Effector memory CD4-positive, alpha-beta T cell (primary cell): Measurements from ENCODE around the gene EXD3.
"Not testable (repeated sequence)": the region's sequence is repeated elsewhere in the genome, so short reads cannot be mapped to it uniquely, and the experiment has no call there.

Source experiments
- DNase-seq, 3 donors: peaks; one replicate each; pipeline ENCODE4 v3.0.0-alpha.2; 2020
- H3K27ac ChIP-seq: 2 replicates; pipeline ENCODE4 v1.7.0; 2013; ENCODE audit warnings: mild to moderate bottlenecking, low read length, moderate library complexity; ENCODE audit not compliant: insufficient read depth, poor library complexity, severe bottlenecking
- H3K27me3 ChIP-seq: replicated peaks from 2 replicates; pipeline ENCODE4 v1.7.0; 2013; ENCODE audit warnings: mild to moderate bottlenecking, low read length; ENCODE audit not compliant: insufficient read depth, control insufficient read depth, poor library complexity, severe bottlenecking
- H3K36me3 ChIP-seq: 2 replicates; pipeline ENCODE4 v1.7.0; 2013; ENCODE audit warnings: mild to moderate bottlenecking, low read length, moderate library complexity; ENCODE audit not compliant: control insufficient read depth, insufficient read depth
- H3K4me1 ChIP-seq: 2 replicates; pipeline ENCODE4 v1.7.0; 2013; ENCODE audit warnings: low read length, mild to moderate bottlenecking; ENCODE audit not compliant: control insufficient read depth, insufficient read depth, poor library complexity, severe bottlenecking
- H3K4me3 ChIP-seq: 2 replicates; pipeline ENCODE4 v1.7.0; 2013; ENCODE audit warnings: low read length, low read depth, mild to moderate bottlenecking; ENCODE audit not compliant: insufficient read depth, poor library complexity, severe bottlenecking
- H3K9me3 ChIP-seq: 2 replicates; pipeline ENCODE4 v1.7.0; 2013; ENCODE audit warnings: mild to moderate bottlenecking, low read length, moderate library complexity; ENCODE audit not compliant: control insufficient read depth

The EXD3 gene

GRCh38 chr9:137410236-137410890 lies 12.6 kb downstream of the EXD3 start:
- not testable (repeated sequence) for H3K4me3 ChIP-seq, H3K9me3 ChIP-seq, H3K27me3 ChIP-seq, DNase-seq, H3K27ac ChIP-seq, H3K36me3 ChIP-seq
- H3K4me1 ChIP-seq, result peaks cover 29% of the 10 kb centered on the region

- no peaks in the 10 kb centered on the region for H3K36me3 ChIP-seq
- H3K9me3 ChIP-seq, result no peaks in the 10 kb centered on the region
- H3K4me3 ChIP-seq, result no peak overlapping the region
- H3K4me1 ChIP-seq, result peaks cover 29% of the 10 kb centered on the region
- no peak overlapping the region for H3K27ac ChIP-seq
- H3K27me3 ChIP-seq, result no peaks in the 10 kb centered on the region
- DNase-seq, result no peak
These were observed 13.4 kb downstream of the EXD3 start for GRCh38 chr9:137409515-137409914.

- Histone ChIP-seq H3K9me3 (no peaks in the 10 kb centered on the region), H3K27ac (no peak overlapping the region), H3K36me3 (no peaks in the 10 kb centered on the region), H3K4me1 (peaks cover 29% of the 10 kb centered on the region), H3K27me3 (no peaks in the 10 kb centered on the region), H3K4me3 (no peak overlapping the region)
- no peak for DNase-seq
These were observed 14.1 kb downstream of the EXD3 start for GRCh38 chr9:137408651-137409405.

GRCh38 chr9:137407590-137408300 lies 15.2 kb downstream of the EXD3 start:
- DNase-seq, result no peak
- H3K36me3 ChIP-seq, result no peaks in the 10 kb centered on the region
- no peak overlapping the region for H3K4me3 ChIP-seq
- peaks cover 29% of the 10 kb centered on the region for H3K4me1 ChIP-seq
- no peaks in the 10 kb centered on the region for H3K9me3 ChIP-seq
- no peaks in the 10 kb centered on the region for H3K27me3 ChIP-seq
- no peak overlapping the region for H3K27ac ChIP-seq

GRCh38 chr9:137406876-137407589 lies 15.9 kb downstream of the EXD3 start:
- Histone ChIP-seq H3K27ac (no peak overlapping the region), H3K4me1 (peaks cover 28% of the 10 kb centered on the region), H3K27me3 (no peaks in the 10 kb centered on the region), H3K9me3 (no peaks in the 10 kb centered on the region), H3K36me3 (no peaks in the 10 kb centered on the region), H3K4me3 (no peak overlapping the region)
- peak; percentile 25 to 30 (median 27) for DNase-seq

GRCh38 chr9:137406085-137406760 lies 16.7 kb downstream of the EXD3 start:
- Histone ChIP-seq H3K9me3 (no peaks in the 10 kb centered on the region), H3K36me3 (no peaks in the 10 kb centered on the region), H3K4me3 (no peak overlapping the region), H3K27me3 (no peaks in the 10 kb centered on the region), H3K27ac (no peak overlapping the region), H3K4me1 (peaks cover 22% of the 10 kb centered on the region)
- DNase-seq, result no peak

- Histone ChIP-seq H3K4me3 (no peak overlapping the region), H3K4me1 (peaks cover 16% of the 10 kb centered on the region), H3K9me3 (no peaks in the 10 kb centered on the region), H3K27me3 (no peaks in the 10 kb centered on the region), H3K36me3 (no peaks in the 10 kb centered on the region), H3K27ac (no peak overlapping the region)
- no peak for DNase-seq
These were observed 17.3 kb downstream of the EXD3 start for GRCh38 chr9:137405677-137406081.

GRCh38 chr9:137404961-137405567 lies 17.9 kb downstream of the EXD3 start:
- DNase-seq, result no peak
- Histone ChIP-seq H3K27me3 (no peaks in the 10 kb centered on the region), H3K27ac (no peak overlapping the region), H3K4me1 (peaks cover 15% of the 10 kb centered on the region), H3K9me3 (no peaks in the 10 kb centered on the region), H3K36me3 (no peaks in the 10 kb centered on the region), H3K4me3 (no peak overlapping the region)

- Histone ChIP-seq H3K27me3 (no peaks in the 10 kb centered on the region), H3K36me3 (no peaks in the 10 kb centered on the region), H3K27ac (no peak overlapping the region), H3K9me3 (no peaks in the 10 kb centered on the region), H3K4me3 (no peak overlapping the region), H3K4me1 (peaks cover 15% of the 10 kb centered on the region)
- no peak for DNase-seq
These were observed 19.7 kb downstream of the EXD3 start for GRCh38 chr9:137403269-137403668.
